WI38 (cell line): ENCODE data around the gene KRT86.

Experiments used
- H3K4me3 ChIP-seq: 2 replicates; pipeline ENCODE4 v1.5.1; 2011; ENCODE audit warnings: low read depth, mild to moderate bottlenecking, control low read depth, low read length
- CTCF ChIP-seq: IDR thresholded peaks from 2 replicates; pipeline ENCODE4 v1.5.1; 2012; ENCODE audit warnings: low read depth, mild to moderate bottlenecking, control low read depth, low read length

KRT86 gene

GRCh38 chr12:52260361-52261207 lies 13.9 kb upstream of the KRT86 start:
- H3K4me3 ChIP-seq = no peak overlapping the region
- no peak for TF ChIP-seq CTCF

- H3K4me3 ChIP-seq = no peak overlapping the region
- TF ChIP-seq CTCF = no peak
Observed at GRCh38 chr12:52261208-52261484, 13.3 kb upstream of the KRT86 start.

GRCh38 chr12:52262286-52262685 lies 12.2 kb upstream of the KRT86 start:
- no peak for TF ChIP-seq CTCF
- H3K4me3 ChIP-seq = no peak overlapping the region

GRCh38 chr12:52263761-52264434 lies 10.5 kb upstream of the KRT86 start:
- TF ChIP-seq CTCF = no peak
- no peak overlapping the region for H3K4me3 ChIP-seq

- TF ChIP-seq CTCF = no peak
- no peak overlapping the region for H3K4me3 ChIP-seq
Observed at GRCh38 chr12:52264435-52264825, 10.0 kb upstream of the KRT86 start.

- TF ChIP-seq CTCF = no peak
- H3K4me3 ChIP-seq = no peak overlapping the region
Observed at GRCh38 chr12:52266514-52266913, 7.9 kb upstream of the KRT86 start.

GRCh38 chr12:52267266-52267665 lies 7.2 kb upstream of the KRT86 start:
- no peak overlapping the region for H3K4me3 ChIP-seq
- TF ChIP-seq CTCF = no peak
